ENCODE measurements around the gene CATSPERZ. TPM values are rescaled to one million over a fixed set of nuclear protein-coding genes. Genes with fewer than 3 reads are reported as not detected.

The CATSPERZ gene
- total RNA-seq, 2 experiments from 2014 or later: 0.67 TPM; not detected in 1

DNA sequence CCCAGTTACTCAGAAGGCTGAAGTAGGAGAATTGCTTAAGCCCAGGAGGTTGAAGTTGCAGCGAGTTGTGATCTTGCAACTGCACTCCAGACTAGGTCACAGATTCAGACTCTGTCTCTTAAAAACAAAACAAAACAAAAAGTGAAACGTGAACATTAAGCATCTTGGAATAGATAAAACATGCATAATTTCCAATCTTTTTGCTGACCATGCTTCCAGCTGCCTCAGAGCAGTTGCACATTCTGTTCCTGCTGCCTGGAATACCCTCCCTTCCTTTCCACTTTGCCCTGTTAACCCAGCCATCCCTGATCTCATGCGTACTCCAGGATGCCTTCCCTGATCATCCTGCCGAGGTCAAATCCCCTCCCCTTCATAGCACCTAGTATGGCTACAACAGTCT, 39.1 kb downstream of the CATSPERZ start:
- DNase-seq: no peak
- Mint-ChIP-seq H3K36me3 (ENCODE audit: low read depth) (peaks cover 20% of the 10 kb centered on the region), H3K27ac (peak overlapping the region; percentile 93), H3K4me1 (ENCODE audit: low read depth) (peaks cover 38% of the 10 kb centered on the region), H3K27me3 (ENCODE audit: low read depth) (no peaks in the 10 kb centered on the region), H3K4me3 (peak overlapping the region; percentile 83), H3K9me3 (no peaks in the 10 kb centered on the region)
- intact Hi-C loops (cut with micrococcal nuclease): no loop called here
- CTCF ChIA-PET: interaction anchor here (0.6 to 7.1 kb wide), 4 partner anchors 16 to 530 kb away, joined by 4 to 61 read pairs (median 8); partner anchors contain the start of genes PRDX5 and TRMT112

DNA sequence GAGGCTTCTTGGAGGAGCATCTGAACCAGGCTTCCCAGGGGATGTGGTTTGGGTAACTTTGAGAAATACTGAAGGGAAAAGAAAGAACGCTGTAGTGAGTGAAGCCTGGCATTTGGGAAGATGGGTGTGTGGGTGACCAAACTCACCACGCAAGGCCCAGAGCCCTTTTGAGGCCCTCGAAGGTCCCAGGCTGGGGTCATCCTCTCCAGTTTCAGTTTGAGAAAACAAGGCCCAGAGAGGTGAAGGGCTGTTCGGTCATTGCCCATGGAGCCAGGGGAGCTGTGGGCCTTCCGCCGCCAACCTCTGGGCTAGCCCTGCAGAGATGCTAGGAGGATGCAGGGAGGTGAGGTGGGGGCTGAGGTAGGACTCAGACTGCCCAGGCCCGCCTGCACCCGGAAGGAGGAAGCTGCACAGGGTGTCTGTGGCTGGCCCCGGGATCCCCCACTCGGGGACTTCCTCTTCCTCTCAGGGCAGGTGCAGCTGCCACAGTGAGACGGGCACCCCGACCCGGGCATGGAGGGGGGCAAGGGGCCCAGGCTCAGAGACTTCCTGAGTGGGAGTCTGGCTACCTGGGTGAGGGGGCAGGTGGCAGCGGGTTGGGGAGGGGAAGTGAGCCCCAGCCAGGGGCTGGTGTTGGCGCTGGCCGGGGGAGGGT, 39.7 kb downstream of the CATSPERZ start, which contains the start of gene CCDC88B:
Gene CCDC88B, plus strand, starts transcription at position 451 of the 655 bp plus-strand sequence. Its CDS starts 63 bp downstream, at position 514.
- H3K27me3 Mint-ChIP-seq (ENCODE audit: low read depth): no peaks in the 10 kb centered on the region
- H3K4me1 Mint-ChIP-seq (ENCODE audit: low read depth): peaks cover 38% of the 10 kb centered on the region
- peak within 1 kb of the TSS; percentile 93 for H3K27ac Mint-ChIP-seq
- H3K4me3 Mint-ChIP-seq: peak within 1 kb of the TSS; percentile 83
- intact Hi-C loops (cut with micrococcal nuclease): loop anchor here (1.0 to 5.0 kb wide), 6 partner anchors 9 to 437 kb away; partner anchors contain the start of genes ESRRA, PRDX5 and SF1
- CTCF ChIA-PET: interaction anchor here (1.4 to 7.1 kb wide), 3 partner anchors 15 to 39 kb away, joined by 3 to 61 read pairs (median 11); partner anchors contain the start of genes PRDX5 and TRMT112
- DNase-seq: peak; percentile 95
- peaks cover 22% of the 10 kb centered on the region for H3K36me3 Mint-ChIP-seq (ENCODE audit: low read depth)
- H3K9me3 Mint-ChIP-seq: no peaks in the 10 kb centered on the region

DNA sequence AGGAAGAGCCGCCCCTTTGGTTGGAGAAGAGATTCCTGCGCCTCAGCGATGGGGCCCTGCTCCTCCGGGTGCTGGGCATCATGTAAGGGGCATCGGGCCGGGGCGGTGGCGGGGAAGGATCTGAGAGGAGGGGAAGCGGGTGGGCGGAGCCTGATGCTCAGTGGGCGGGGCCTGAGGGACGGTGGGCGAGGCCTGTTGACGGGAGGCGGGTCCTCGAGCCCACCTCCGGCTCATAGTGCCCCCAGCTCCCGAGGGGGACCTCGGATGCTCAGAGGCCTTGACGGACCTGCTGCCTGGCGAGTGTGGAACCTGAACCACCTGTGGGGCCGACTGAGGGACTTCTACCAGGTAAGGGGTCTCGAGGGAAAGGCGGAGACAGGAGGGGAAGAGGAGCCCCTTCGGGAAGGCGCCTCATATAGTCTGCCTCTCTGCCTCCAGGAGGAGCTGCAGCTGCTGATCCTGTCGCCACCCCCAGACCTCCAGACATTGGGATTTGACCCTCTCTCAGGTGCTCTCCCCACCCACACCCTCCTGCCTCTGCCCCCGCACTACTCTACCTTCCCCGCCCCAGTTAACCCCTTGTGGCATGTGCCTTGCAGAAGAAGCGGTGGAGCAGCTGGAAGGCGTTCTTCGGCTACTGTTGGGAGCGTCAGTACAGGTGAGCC, 40.6 kb downstream of the CATSPERZ start:
- CTCF ChIA-PET: interaction anchor here (0.8 to 7.1 kb wide), 6 partner anchors 8 to 40 kb away, joined by 3 to 61 read pairs (median 4); partner anchors contain the start of genes PRDX5 and TRMT112
- Mint-ChIP-seq H3K27me3 (ENCODE audit: low read depth) (no peaks in the 10 kb centered on the region), H3K36me3 (ENCODE audit: low read depth) (peaks cover 19% of the 10 kb centered on the region), H3K4me3 (peak overlapping the region; percentile 83), H3K4me1 (ENCODE audit: low read depth) (peaks cover 34% of the 10 kb centered on the region), H3K9me3 (no peaks in the 10 kb centered on the region), H3K27ac (peak overlapping the region; percentile 93)
- DNase-seq: peak; percentile 86
- intact Hi-C loops (cut with micrococcal nuclease): loop anchor here (1.0 to 5.0 kb wide), 6 partner anchors 10 to 436 kb away; partner anchors contain the start of genes ESRRA, PRDX5 and SF1

DNA sequence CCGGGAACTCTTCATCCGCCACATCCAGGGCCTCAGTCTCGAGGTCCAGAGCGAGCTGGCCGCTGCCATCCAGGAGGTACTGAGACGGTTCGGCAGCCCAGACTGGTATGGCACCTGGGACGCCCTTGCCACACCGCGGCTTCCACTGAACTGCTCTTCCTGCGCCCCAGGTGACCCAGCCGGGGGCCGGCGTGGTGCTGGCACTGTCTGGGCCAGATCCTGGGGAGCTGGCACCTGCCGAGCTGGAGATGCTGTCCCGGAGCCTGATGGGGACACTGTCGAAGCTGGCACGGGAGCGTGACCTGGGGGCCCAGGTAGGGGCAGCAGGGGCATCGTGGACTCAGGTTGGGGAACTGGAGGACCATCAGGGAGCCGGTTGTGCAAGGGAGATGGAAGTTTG, 41.3 kb downstream of the CATSPERZ start:
- intact Hi-C loops (cut with micrococcal nuclease): loop anchor here (2.0 to 5.0 kb wide), 2 partner anchors 71 to 436 kb away; partner anchors contain the start of gene SF1
- Mint-ChIP-seq H3K27me3 (ENCODE audit: low read depth) (no peaks in the 10 kb centered on the region), H3K36me3 (ENCODE audit: low read depth) (peaks cover 23% of the 10 kb centered on the region), H3K4me3 (peak overlapping the region; percentile 83), H3K27ac (no peak overlapping the region), H3K9me3 (no peaks in the 10 kb centered on the region), H3K4me1 (ENCODE audit: low read depth) (peaks cover 34% of the 10 kb centered on the region)
- DNase-seq: no peak
- CTCF ChIA-PET: interaction anchor here (0.8 to 7.1 kb wide), 7 partner anchors 9 to 40 kb away, joined by 3 to 61 read pairs (median 3); partner anchors contain the start of genes PRDX5 and TRMT112

DNA sequence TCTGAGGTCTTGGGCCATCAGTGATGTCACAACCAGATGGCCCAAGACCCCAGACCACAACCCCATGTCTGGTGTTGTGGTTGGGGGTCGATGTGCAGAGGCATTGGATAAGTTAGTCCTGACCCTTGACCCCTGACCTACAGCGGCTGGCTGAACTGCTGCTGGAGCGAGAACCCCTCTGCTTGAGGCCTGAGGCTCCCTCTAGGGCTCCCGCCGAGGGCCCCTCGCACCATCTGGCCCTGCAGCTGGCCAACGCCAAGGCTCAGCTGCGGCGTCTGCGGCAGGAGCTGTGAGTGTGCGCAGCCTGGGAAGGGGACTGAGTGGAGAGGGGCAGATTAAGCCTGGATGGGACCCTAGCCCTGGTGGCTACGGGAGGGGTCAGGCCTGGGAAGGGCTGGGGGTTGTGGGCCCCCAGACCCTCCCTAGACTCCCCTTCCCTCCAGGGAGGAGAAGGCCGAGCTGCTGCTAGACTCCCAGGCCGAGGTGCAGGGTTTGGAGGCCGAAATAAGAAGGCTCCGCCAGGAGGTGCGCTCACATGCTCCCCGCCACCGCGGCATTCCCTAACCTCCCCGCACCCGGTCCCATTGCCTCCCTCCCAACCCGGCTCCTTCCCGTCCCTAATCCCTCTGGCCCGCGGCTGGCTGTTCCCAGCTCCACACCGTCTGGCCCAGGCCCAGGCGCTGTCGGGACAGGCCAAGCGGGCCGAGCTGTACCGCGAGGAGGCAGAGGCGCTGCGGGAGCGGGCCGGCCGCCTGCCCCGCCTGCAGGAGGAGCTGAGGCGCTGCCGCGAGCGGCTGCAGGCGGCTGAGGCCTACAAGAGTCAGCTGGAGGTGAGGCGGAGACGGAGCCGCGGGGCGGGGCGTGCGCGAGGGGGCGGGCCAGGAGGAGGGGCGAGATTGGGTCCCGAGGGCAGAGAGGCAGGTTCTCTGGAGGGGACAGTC, 42.0 kb downstream of the CATSPERZ start:
- CTCF ChIA-PET: interaction anchor here (0.8 to 7.1 kb wide), 5 partner anchors 12 to 25 kb away, joined by 3 to 61 read pairs (median 4); partner anchors contain the start of genes PRDX5 and TRMT112

DNA sequence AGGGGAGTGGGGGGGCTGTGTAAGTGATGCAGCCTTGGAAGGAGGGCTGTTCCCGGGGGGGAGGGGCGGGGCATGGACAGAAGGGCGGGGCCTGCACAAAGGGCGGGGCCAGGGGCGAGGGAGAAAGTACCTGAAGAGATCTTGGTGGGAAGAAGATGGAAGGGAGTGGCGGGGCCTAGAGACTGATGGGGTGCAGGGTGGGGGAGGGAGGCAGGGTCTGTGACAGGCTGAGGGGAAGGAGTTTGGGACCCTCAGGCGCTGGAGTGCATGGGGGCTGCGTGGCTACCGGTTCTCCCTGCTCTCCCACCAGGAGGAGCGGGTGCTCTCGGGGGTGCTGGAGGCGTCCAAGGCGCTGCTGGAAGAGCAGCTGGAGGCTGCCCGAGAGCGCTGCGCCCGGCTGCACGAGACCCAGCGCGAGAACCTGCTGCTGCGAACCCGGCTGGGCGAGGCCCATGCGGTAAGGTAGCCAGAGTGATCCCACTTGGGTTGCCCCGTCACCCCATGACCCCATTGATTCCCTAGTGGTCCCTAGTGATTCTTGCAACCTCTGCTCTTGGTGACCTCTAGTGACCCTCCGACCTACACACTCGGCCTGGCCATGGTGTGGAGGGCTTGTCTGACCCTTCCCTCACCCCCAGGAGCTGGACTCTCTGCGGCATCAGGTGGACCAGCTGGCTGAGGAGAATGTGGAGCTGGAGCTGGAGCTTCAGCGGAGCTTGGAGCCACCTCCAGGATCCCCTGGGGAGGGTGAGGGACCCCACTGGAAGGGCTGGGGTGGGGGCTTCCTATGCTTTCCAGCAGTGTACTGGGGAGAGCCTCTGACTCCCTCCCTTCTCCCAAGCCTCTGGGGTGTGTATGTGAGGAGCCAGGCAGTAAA, 42.9 kb downstream of the CATSPERZ start:
- intact Hi-C loops (cut with micrococcal nuclease): loop anchor here (5.0 kb wide), 1 partner anchor 434 kb away; the partner anchor contains the start of gene SF1
- CTCF ChIA-PET: interaction anchor here (2.0 to 7.1 kb wide), 2 partner anchors 12 to 25 kb away, joined by 4 to 61 read pairs; partner anchors contain the start of genes PRDX5 and TRMT112
- Mint-ChIP-seq H3K27me3 (ENCODE audit: low read depth) (no peaks in the 10 kb centered on the region), H3K36me3 (ENCODE audit: low read depth) (peaks cover 22% of the 10 kb centered on the region), H3K9me3 (no peaks in the 10 kb centered on the region), H3K27ac (no peak overlapping the region), H3K4me1 (ENCODE audit: low read depth) (peaks cover 35% of the 10 kb centered on the region), H3K4me3 (no peak overlapping the region)
- DNase-seq: no peak

More for the DNA sequence above, 42.0 kb downstream of the CATSPERZ start:
- no peaks in the 10 kb centered on the region for H3K27me3 Mint-ChIP-seq (ENCODE audit: low read depth)
- peaks cover 24% of the 10 kb centered on the region for H3K36me3 Mint-ChIP-seq (ENCODE audit: low read depth)
- H3K4me3 Mint-ChIP-seq: peak overlapping the region; percentile 18
- peaks cover 34% of the 10 kb centered on the region for H3K4me1 Mint-ChIP-seq (ENCODE audit: low read depth)
- H3K27ac Mint-ChIP-seq: no peak overlapping the region
- no peaks in the 10 kb centered on the region for H3K9me3 Mint-ChIP-seq
- intact Hi-C loops (cut with micrococcal nuclease): loop anchor here (2.0 to 5.0 kb wide), 2 partner anchors 71 to 435 kb away; partner anchors contain the start of gene SF1
- DNase-seq: peak; percentile 95

DNA sequence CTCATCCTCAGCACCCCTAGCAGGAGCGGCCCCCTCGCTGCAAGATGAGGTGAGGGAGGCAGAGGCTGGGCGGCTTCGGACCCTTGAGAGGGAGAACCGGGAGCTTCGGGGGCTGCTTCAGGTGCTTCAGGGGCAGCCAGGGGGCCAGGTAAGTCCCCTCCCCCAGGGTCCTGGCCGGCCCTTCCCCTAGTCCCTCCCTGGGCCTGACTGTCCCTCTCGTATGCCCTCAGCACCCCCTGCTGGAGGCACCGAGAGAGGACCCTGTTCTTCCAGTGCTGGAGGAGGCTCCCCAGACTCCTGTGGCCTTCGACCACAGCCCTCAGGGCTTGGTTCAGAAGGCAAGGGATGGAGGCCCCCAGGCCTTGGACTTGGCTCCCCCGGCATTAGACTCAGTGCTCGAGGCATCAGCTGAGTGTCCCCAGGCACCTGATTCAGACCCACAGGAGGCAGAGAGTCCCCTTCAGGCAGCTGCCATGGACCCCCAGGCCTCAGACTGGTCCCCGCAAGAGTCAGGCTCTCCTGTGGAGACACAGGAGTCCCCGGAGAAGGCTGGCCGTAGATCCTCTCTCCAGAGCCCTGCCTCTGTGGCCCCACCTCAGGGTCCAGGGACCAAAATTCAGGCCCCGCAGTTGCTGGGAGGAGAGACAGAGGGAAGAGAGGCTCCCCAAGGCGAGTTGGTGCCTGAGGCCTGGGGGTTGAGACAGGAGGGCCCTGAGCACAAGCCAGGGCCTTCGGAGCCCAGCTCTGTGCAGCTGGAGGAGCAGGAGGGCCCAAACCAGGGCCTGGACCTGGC, 43.8 kb downstream of the CATSPERZ start:
- Mint-ChIP-seq H3K27ac (no peak overlapping the region), H3K9me3 (no peaks in the 10 kb centered on the region), H3K27me3 (ENCODE audit: low read depth) (no peaks in the 10 kb centered on the region), H3K4me1 (ENCODE audit: low read depth) (peaks cover 31% of the 10 kb centered on the region), H3K36me3 (ENCODE audit: low read depth) (peaks cover 20% of the 10 kb centered on the region), H3K4me3 (no peak overlapping the region)
- CTCF ChIA-PET: interaction anchor here (2.0 to 7.1 kb wide), 2 partner anchors 11 to 26 kb away, joined by 4 to 61 read pairs; partner anchors contain the start of genes PRDX5 and TRMT112
- intact Hi-C loops (cut with micrococcal nuclease): loop anchor here (5.0 kb wide), 1 partner anchor 433 kb away; the partner anchor contains the start of gene SF1
- no peak for DNase-seq

DNA sequence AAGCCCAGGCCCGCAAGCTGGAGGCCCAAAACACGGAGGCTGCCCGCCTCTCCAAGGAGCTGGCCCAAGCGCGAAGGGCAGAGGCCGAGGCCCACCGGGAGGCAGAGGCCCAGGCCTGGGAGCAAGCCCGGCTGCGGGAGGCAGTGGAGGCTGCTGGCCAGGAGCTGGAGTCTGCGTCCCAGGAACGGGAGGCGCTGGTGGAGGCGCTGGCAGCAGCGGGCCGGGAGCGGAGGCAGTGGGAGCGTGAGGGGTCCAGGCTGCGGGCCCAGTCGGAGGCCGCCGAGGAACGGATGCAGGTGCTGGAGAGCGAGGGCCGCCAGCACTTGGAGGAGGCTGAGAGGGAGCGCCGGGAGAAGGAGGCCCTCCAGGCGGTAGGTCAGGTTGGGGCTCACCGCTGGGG, 44.6 kb downstream of the CATSPERZ start:
- peaks cover 23% of the 10 kb centered on the region for H3K4me1 Mint-ChIP-seq (ENCODE audit: low read depth)
- H3K27ac Mint-ChIP-seq: no peak overlapping the region
- no peaks in the 10 kb centered on the region for H3K9me3 Mint-ChIP-seq
- peaks cover 16% of the 10 kb centered on the region for H3K36me3 Mint-ChIP-seq (ENCODE audit: low read depth)
- CTCF ChIA-PET: interaction anchor here (0.6 to 7.1 kb wide), 4 partner anchors 10 to 140 kb away, joined by 3 to 61 read pairs (median 6); partner anchors contain the start of genes PRDX5 and TRMT112
- no peak overlapping the region for H3K4me3 Mint-ChIP-seq
- no peaks in the 10 kb centered on the region for H3K27me3 Mint-ChIP-seq (ENCODE audit: low read depth)
- DNase-seq: no peak
- intact Hi-C loops (cut with micrococcal nuclease): loop anchor here (5.0 kb wide), 1 partner anchor 433 kb away; the partner anchor contains the start of gene SF1

DNA sequence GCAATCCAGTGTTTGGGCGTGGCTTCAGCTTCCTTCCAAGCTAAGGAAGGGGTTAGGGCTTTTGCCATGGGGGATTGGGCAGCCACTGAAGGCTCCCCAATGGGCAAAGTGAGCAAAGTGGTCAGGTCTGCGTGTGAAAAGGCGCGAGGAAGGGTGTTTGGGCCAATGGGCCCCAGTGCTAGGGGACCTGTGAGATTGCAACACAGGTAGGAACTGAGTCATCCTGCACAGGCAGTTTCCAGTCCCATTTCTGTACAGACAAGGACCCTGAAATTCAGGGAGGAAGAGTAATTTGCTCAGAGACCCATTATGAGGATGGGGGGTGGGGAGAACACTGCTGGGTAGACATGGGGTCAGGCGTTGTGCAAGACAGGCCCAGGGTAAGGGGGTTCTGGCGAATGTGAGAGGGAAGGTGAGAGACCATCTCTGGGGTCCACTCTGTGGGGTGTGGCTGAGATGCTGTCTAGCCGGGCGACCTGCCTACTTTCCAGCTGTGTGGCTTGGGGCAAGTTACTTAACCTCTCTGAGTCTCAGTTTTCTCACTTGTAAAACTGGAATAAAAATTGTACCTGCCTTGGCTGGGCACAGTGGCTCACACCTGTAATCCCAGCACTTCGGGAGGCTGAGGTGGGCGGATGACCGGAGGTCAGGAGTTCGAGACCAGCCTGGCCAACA, 47.2 kb downstream of the CATSPERZ start:
- no peak overlapping the region for H3K27ac Mint-ChIP-seq
- peaks cover 11% of the 10 kb centered on the region for H3K36me3 Mint-ChIP-seq (ENCODE audit: low read depth)
- DNase-seq: no peak
- no peaks in the 10 kb centered on the region for H3K27me3 Mint-ChIP-seq (ENCODE audit: low read depth)
- peaks cover 5% of the 10 kb centered on the region for H3K4me1 Mint-ChIP-seq (ENCODE audit: low read depth)
- H3K4me3 Mint-ChIP-seq: no peak overlapping the region
- no peaks in the 10 kb centered on the region for H3K9me3 Mint-ChIP-seq
- intact Hi-C loops (cut with micrococcal nuclease): no loop called here
- CTCF ChIA-PET: interaction anchor here (0.9 kb wide), 1 partner anchor 9 kb away, joined by 4 read pairs; no protein-coding TSS in a partner anchor

Measured in activated naive CD4-positive, alpha-beta T cell treated with anti-CD3 and anti-CD28 coated beads for 36 hours (primary cell).